HG03457 (cell line): ENCODE data around the gene CELSR1.

Experiments
- ATAC-seq: cut with Tn5 transposase; IDR thresholded peaks from one replicate; pipeline ENCODE4 v1.9.1; 2021; ENCODE audit warnings: moderate number of reproducible peaks; ENCODE audit not compliant: unreplicated experiment

Gene CELSR1

GRCh38 chr22:46429325-46429853, 108.0 kb downstream of the CELSR1 start:
- ATAC-seq: no peak

DNA sequence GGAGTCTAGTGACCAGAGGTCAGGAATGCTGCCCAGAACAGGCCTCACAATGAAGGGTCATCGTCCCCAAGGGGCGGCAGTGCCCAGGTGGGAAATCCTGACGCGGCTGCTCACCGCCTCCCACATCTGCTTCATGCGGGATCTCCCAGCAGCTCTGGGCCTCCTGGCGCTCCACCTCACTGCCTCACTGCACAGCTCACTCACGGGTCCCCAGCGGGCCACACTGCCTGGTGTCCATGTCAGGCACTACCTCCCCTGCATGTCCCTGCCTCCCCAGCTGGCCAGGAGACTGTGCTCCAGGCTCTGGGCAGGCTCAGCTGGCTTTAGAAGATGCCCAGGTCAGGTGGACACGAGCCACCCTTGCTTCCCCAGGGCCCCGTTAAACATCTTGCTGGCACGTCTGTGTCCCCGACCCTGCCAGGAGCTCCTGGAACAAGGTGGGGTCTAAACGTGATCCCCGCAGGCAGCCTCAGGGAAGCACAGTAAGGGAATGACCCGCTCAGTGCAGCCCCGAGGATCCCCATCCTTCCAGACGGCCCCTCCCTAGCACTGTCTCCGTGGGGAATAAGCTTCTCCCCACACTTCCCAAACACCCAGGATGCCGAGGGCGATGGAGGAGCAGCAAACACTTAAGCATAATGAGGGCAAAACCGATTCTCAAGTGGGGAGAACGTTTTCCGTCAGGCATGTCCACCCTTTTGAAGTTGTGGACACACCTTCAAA, 108.7 kb downstream of the CELSR1 start:
- no peak for ATAC-seq

DNA sequence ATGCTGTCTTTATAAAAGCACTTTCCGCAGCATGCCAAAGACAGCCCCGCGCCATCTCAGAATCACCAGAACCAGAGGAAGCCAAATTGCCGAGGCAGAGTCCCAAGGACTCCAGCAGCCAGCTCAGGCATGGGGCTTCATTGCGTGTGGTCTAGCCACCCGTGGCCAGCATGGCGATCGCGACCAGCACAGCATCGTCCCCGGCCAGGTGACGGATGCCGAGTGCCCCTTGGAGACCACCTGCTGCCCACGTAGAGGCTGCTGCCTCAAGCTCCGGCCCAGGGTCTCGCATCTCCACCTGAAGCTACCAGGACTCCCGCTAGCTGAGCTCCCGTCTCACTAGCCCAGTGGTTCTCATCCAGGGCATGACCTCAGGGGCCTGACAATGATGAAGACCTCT, 109.2 kb downstream of the CELSR1 start:
- no peak for ATAC-seq

DNA sequence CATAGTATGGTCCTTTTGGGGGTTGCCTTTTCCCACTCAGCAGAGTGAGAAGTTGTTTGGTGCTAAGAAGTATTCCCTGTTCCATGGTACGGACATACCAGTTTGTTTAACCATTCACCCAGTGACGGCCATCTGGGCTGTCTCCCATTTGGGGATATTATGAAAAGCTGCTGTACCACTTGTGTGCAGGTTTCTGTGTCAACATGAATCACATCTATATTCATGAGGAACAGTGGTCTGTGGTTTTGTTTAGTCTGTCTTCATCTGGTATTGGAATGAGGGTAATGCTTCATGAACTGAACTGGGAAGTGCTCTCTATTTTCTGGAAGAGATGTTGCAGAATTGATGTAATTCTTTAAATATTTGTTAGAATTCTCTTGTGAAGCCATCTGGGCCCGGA, 112.4 kb downstream of the CELSR1 start:
- no peak for ATAC-seq

GRCh38 chr22:46424496-46424895, 112.9 kb downstream of the CELSR1 start:
- no peak for ATAC-seq

- no peak for ATAC-seq
These were observed 114.5 kb downstream of the CELSR1 start for GRCh38 chr22:46422896-46423295.

DNA sequence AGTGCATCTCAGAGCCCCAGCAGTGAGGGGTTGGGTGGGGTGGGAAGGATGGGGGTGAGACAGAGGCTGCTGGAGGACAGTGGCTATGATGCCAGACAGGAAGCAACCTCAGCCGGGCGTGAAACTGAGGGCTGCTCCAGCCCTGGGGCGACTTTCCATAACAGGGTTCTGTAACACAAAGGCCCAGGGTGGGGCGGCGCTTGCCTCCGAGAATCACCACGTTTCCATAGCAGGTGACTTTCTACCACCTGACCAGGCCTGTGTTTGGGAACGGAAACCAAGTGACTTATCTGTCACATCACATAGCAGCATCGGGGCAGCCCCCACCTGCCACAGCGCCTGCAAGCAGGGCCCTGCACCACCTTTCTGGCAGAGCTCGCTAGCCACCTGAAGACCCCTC, 116.2 kb downstream of the CELSR1 start:
- no peak for ATAC-seq

DNA sequence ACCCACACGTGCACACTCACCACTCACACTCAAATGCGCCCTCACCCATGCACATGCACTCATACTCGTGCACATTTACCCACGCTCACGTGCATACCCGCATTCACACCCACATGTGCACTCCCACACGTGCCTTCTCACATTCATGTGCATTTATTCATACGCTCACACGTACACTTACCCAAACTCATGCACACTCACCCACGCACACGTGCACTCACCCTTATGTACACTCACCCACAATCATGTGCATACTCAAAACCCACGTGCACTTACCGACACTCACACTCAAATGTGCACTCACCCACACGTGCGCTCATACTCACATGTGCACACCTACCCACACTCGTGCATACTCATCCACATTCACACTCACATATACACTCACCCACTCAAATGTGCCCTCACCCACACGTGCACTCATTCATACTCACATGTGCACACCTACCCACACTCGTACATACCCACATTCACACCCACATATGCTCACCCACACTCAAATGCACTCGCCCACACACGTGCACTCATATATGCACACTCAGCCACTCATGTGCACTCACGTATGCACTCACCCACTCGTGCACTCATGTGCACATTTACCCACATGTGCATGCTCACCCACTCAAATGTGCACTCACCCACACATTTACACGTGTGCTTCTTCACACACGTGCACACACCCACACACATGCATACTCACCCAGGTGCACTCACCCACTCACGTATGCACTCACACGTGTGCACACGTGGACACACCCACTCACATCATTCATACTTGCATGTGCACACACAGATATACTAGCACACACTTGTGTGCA, 117.5 kb downstream of the CELSR1 start:
- ATAC-seq: no peak

DNA sequence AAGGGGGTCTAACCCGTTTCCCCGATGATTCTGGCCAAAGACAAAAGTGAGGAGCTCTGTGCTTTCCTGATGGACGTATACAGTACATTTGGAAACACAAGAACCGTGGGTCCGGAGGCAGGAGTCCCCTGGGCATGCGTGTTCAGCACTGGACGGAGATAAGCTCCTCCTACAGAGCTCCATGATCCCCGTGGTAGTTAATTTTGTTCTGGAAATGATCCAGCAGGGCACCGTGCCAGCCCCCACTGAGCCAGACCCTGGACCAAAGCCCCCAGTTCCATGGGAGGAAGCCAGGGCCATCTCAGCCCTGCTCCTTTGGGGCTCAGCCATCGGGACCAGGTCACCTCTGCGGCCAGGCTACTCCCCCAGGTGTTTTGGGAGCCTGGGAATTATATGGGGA, 118.6 kb downstream of the CELSR1 start:
- no peak for ATAC-seq

DNA sequence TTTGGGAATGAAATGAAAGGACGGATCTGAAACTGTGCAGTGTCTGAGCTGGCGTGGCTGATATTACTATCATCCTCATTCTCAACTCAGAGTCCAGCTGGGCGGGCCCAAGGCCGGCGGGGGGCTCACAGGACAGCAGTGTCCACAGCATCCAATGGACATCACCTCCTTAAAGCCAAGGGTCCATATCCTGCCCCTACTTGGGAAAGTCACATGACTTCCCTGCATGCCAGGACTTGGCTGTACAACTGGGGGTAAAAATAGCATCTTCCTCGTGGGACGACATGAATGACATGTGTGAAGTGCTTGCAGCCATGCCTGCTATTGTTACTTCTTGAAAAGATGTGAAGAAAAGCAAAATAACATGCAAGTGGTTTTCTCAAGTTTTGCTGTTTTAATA, 119.7 kb downstream of the CELSR1 start:
- ATAC-seq: no peak

- no peak for ATAC-seq
These were observed 120.4 kb downstream of the CELSR1 start for GRCh38 chr22:46416891-46417580.

DNA sequence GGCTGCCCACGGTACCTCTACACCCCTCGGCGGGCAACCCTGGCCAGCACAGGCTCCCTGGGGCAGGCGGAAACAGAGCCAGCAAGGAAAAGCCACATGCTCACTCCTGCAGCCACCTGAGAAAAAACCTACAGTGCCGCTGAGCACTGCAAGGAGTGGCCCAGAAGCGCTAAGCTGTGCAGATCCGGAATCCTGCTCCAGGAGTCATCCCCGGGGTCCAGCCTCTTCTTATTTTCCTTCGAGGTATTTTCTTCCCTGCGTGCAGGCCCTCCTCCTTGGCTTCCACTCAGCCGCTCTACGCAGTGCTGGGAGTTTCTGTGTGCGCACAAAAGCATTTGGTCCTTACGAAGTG, 120.9 kb downstream of the CELSR1 start:
- ATAC-seq: no peak

DNA sequence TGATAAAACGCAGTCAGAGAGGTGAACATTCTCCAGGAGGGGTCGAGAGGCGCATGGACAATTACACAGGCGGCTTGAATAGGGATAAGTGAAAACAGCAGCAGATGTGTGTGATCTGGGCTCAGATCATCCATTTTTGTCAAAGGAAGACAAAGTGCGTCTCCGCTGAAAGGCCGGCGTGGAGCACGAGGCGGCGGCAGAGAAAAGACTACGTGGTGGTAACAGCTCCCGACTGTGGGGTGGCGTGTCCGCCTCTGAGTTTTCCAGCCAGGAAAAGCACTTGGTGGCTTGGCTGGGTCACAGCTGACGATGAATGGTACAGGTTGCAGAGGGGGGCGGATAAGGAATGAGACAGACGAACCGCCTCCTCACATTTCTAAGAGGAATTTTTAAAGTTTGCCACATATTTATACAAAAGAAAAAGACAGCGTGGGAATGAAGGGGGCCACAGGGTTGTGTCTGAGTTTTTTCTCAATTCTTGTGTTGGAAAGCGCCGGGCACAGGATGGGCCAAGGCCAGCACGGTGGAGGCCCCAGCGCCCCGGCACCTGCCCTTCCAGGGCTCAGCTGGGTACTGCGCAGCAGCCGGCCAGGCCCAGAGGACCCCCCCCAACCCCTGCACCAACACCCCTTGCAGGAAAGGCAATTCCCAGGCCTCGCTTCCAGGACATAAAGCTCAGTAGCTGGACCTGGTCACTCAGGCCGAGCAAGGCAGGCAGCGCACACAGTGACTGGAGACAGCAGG, 121.5 kb downstream of the CELSR1 start:
- ATAC-seq: no peak

- ATAC-seq: no peak
These were observed 122.7 kb downstream of the CELSR1 start for GRCh38 chr22:46414704-46415103.

- ATAC-seq: no peak
These were observed 123.6 kb downstream of the CELSR1 start for GRCh38 chr22:46413725-46414379.

DNA sequence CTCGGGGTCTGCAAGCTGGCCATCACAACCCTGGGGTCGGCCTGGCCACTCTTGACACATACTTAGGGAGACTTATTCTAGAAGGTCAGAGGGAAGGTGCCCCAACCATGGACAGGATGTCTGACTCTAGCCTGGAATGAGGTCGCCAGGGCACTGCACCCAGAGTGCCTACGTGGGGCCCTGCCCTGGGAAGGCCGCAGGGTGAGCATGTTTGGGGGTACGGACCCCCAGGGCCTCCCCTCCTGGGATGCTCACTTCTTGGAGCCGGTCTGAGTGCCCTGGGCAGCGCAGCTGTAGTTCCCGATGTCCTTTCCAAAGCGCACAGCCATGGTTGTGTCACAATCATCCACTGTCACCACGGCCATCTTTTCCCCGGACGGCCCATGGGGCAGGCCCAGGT, 126.1 kb downstream of the CELSR1 start:
- no peak for ATAC-seq

- no peak for ATAC-seq
These were observed 127.1 kb downstream of the CELSR1 start for GRCh38 chr22:46410291-46410808.

DNA sequence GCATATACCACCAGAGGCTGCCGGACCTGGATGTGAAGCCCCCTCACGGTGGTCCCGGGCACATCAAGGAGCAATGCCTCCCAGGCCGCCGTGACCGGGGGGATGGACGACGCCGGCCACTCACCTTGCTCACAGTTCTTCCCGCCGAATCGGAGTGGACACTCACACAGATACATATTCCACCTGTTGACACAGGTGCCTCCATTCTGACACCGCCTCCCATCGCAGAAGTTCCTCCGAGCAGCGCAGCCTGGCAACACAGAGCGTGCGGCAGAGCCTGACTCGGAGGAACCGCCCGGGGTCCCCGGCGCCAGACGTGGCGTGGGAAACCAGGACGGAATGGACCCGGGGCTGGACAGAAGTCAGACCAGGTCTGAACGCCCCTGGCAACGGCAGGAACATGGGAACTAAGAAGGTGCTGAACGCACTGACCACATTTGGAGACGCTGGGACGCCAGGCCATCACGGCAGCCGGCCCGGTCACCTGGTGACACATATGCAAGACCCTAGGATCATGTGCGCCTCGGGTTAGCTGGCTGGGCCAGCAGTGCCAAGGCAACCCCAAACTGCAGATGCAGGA, 127.7 kb downstream of the CELSR1 start:
- no peak for ATAC-seq

DNA sequence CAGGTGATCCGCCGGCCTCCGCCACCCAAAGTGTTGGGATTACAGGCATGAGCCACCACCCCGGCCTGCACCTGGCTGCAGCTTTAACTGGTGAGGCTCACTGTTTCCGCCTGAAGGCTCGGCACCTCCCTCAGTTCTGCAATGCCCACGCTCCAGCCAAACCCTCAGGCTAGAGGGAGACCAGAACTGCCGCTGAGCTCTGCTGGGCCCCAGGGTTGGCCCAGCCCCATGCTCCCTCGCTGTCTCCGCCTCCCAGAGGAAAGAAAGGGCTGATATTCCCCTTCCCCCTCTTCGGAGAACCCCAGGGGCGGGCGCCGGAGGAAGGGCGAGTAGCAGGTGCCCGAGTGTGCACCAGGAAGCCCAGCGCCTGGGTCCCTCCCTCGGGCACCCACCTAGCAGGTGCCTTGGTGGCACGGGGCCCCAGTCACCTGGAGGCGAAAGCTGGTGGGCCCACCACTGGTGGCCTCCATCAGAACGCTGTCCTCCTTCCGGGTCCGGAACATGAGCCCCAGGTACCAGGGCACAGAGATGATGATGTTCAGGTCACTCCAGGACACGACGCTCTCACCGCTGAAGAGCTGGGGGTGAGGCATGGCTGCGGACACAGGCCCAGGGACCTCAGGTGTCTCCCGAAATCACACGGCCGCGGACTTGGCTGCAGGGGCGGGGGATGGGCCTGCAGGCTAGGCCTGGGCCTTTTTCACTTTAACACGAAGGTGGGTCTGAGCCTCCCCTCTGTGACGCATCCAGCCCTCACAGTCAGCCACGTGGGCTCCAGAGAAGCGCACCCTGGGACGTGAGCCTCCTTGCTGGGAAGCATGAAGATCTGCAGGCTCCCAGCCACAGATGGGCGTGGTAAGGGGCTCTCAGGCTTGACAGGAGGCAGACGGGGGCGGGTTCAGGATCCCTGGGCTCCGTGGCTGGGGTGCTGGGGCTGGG, 128.6 kb downstream of the CELSR1 start:
- no peak for ATAC-seq
